Transverse colon (tissue), 4 donors: ENCODE data around the gene P4HB.

Experiments used
- CTCF ChIP-seq, 5 experiments: fragments of 200-600 bp in 3 of 5; fragments of 450-650 bp in 2 of 5; sonication (generic) in 3 of 5; IDR thresholded peaks; 1 replicate in 2 of 5; 2 replicates in 3 of 5; pipeline ENCODE4 v1.5.1; 2016 to 2017; ENCODE audit warnings: antibody characterized with exemption in 5 of 5, inconsistent platforms in 3 of 5, mild to moderate bottlenecking in 2 of 5, moderate library complexity in 1 of 5
- EP300 ChIP-seq: sonication (generic); formaldehyde crosslinking; IDR thresholded peaks from one replicate; pipeline ENCODE4 v1.6.1; 2017; ENCODE audit warnings: antibody characterized with exemption, low read depth
- POLR2A ChIP-seq: fragments of 450-650 bp; IDR thresholded peaks from one replicate; pipeline ENCODE4 v1.6.1; 2016; ENCODE audit warnings: antibody characterized with exemption, mild to moderate bottlenecking, moderate library complexity
- POLR2AphosphoS5 ChIP-seq, 3 donors: sonication (generic); formaldehyde crosslinking; IDR thresholded peaks; one replicate each; pipeline ENCODE4 v1.6.1; 2016; ENCODE audit warnings: antibody characterized with exemption in 3 of 3

GRCh38 chr17:81902653-81903414 is 42.5 kb upstream of the P4HB start:
- TF ChIP-seq CTCF (IDR thresholded peaks at IDR 0.05), result no peak
- TF ChIP-seq POLR2A, result no peak
- no peak for TF ChIP-seq POLR2AphosphoS5 (IDR thresholded peaks at IDR 0.05)
- no peak for TF ChIP-seq EP300
